Measurements from ENCODE around the gene FAM151A. TPM values are rescaled to one million over a fixed set of nuclear protein-coding genes. Genes with fewer than 3 reads are reported as not detected.

FAM151A gene
- total RNA-seq, 1 experiment from 2014 or later, result not detected

DNA sequence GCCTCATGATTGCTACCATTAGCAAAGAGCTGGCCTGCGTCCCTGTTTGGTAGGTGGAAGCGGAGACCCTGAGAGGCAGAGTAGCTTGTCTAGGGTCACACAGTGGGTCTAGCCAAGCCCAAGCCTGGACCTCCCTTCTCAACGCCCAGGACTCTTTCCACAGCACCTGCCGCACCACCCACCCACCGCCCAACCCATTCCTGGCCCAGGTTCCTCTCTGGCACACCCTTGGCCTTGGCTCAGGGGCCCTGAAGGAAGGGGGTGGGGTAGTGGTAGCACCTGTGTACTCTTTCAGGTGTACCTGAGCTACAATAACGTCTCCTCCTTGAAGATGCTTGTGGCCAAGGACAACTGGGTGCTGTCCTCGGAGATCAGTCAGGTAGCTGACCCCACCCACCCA, 19.3 kb downstream of the FAM151A start:
- DNase-seq (ENCODE audit: low read depth), result no peak

DNA sequence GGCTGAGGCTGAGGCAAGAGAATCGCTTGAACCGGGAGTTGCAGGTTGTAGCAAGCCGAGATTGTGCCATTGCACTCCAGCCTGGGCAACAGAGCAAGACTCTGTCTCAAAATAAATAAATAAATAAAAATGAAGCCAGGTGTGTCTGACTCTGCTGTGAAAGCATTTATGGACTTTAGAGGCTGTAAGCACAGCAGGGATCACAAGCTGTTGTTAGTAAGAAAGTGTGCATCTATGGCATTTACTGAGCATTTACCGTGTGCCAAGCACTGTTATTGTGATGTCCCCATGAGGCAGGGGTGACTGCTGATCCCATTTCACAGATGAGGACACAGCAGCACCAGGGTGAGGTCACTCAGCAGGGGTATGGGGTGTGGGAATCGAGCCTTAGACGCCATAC, 20.1 kb downstream of the FAM151A start:
- no peak for DNase-seq (ENCODE audit: low read depth)

DNA sequence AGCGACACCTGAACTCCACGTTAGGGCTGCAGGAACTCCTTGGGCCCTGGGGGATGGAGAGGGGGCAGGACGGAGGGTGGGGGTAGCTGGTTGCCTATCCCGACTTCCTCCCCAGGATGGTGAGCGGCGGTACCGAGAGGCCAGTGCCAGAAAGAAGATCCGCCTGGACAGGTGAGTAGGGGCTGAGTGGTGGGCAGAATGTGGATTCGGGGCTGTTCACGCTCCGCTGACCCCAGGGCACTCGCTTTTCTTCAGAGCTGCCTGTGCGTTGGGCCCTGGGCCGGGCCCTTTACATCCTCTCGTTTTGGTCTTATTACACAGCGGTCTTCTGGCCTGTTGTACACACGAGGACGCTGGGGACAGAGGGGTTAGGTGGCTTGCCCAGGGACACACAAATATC, 20.8 kb downstream of the FAM151A start:
- no peak for DNase-seq (ENCODE audit: low read depth)

DNA sequence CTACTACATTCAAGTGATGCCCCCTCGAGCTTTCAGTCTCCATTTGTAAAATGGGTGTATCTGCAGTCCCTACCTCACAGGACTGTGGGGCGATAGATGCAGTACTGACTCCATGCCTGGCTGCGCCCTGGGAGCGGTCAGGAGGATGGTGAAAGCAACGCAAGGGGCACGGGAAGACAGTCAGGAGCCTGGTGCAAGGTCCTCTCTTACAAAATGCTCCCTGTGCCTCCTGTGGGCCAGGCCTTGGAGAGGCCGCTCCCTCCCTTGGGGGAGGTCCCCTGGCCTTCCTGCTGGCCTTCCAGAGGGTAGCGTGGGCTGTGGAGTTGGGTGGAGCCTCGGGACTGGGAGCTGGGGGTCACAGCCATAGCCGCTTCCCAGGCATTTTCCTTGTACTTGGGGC, 21.6 kb downstream of the FAM151A start:
- DNase-seq (ENCODE audit: low read depth), result no peak

DNA sequence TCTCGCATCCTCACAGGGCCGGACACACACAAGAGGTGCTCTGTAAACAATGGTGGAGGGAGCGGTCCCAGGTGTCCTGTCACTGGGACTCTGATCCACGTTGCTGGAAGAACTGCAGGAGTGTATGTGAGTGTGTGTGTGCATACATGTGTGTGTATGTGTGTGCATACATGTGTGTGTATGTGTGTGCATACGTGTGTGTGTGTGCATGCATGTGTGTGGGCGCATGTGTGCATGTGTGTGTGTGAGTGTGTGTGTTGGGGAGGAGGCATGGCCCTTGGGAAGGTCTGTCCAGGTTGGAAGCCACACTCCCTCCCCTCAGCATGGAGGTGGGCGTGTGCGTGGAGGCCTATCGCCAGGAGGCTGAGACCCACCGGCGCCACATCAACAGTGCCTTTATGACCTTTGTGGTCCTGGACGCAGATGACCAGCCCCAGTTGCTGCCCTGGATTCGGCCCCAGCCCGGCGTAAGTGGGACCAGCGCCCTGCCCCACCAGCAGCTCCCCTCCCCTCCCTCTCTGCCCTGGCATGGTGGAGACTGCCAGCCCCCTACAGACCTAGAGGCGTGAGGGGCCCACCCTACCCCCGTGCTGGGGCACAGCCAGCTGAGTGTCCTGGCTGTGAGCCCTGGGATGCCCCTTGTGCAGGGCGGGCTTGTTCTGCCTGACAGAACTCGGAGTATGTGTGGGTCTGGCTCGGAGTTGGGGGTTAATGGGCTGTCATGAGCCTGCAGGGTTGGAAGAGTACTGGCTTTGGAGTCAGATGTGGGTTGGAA, 22.2 kb downstream of the FAM151A start:
- DNase-seq (ENCODE audit: low read depth), result no peak

DNA sequence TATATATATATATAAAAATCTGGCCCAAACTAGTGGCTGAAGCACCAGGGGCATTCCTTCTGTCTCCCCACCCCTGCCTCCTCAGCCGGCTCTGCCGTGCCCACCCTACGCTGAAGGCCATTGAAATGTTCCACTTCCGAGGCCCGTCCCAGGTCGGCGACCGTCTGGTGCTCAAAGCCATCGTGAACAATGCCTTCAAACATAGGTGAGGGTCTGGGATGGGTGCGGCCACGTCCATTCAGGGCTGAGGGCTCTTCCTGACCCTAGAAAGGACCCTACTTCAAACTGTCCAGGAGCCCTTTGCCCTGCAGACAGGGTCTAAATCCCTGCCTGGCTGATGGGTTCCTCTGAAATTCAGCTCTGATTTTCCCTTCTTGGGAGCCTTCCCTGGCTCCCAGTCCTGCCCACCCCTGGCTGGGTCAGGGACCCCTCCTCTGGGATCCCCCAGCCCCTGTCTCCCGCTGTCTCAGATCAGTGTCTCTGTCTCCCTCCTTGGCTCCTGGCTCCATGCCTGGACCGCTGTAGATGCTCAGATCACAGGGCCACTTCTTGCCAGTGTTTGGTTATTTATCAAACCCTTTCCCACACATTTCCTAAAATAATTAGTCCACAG, 24.0 kb downstream of the FAM151A start:
- DNase-seq (ENCODE audit: low read depth), result no peak

DNA sequence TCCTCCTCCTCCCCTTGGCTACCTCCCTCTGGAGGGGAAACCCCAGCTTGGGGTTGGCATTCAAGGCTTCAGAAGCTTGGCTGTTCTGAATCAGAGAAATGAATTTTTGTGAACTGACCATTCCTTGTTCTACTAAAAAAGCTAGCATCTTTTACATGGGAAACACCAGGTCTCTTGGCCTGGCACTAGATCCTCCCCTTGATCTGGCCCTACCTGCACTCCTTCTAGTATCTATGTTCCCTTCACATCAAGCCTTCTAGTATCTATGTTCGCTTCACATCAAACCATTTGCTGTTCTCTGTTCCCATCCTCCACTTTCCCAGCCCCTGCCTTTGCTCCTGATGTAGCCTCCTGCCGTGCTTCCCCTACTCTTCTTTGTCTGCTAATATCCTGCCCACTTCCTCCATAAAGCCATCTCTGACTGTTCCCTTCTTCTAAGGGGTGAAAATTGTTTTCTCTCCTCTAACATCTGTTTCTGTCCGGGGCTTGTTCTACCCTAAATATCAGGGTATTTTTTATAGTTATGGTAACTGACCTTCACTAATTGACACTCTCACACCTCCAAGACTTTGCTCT, 25.8 kb downstream of the FAM151A start:
- DNase-seq (ENCODE audit: low read depth), result no peak

DNA sequence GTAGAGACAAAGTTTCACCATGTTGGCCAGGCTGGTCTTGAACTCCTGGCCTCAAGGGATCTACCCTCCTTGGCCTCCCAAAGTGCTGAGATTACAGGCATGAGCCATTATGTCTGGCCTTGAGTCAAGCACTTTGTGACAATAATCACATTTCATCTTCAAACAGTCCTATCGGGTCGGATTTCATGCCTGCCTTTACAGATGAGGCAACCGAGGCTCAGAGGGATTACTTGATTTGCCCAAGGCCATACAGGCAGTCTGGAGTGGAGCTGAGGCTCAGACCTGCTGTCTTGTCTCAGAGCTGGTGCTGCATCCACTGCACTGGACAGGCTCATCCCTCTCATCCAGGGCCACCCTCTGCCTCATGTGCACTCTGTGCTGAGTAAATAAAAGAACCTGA, 26.6 kb downstream of the FAM151A start:
- no peak for DNase-seq (ENCODE audit: low read depth)

DNA sequence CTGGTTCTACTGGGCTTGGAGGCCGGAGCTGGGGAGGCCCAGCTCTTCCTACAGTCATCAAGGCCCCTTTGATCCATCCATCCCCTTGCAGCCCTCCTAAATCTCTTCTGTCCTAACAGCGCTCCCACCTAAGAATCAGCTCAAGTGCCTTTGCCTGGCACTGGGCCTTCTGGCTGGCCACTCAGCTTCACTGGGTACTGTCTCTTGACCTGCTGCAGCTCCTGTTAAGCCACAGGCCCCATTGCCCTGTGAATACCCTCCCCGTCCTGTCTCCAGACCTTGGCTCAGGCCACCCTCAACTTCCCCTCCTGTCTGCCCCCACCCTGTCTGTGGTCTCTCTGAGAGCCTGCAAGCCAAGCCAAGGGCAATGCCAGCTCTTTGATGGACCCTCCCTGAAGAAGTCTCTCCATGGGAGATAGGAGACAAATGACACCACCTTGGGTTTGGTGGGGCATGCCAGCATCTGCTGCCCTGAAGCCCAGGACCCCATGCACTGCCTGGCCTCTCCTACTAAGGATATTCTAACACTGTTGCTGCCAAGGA, 27.3 kb downstream of the FAM151A start:
- no peak for DNase-seq (ENCODE audit: low read depth)

DNA sequence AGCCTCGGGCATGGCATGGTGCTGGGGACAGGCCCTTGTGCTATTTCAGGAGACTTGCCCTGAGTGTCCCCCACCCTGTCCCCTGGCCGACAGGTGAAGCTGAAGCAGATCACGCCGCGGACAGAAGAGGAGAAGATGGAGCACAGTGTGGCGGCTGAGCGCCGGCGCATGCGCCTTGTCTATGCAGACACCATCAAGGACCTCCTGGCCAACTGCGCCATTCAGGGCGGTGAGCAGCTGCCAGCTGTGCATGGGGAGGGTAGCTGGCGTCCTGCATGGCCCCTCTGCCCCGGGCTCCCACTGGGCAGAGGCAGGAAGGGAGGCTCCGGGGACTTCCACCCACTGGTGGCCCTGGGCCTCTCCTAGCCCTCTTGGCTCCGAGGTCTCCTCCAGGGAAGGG, 28.9 kb downstream of the FAM151A start:
- no peak for DNase-seq (ENCODE audit: low read depth)

DNA sequence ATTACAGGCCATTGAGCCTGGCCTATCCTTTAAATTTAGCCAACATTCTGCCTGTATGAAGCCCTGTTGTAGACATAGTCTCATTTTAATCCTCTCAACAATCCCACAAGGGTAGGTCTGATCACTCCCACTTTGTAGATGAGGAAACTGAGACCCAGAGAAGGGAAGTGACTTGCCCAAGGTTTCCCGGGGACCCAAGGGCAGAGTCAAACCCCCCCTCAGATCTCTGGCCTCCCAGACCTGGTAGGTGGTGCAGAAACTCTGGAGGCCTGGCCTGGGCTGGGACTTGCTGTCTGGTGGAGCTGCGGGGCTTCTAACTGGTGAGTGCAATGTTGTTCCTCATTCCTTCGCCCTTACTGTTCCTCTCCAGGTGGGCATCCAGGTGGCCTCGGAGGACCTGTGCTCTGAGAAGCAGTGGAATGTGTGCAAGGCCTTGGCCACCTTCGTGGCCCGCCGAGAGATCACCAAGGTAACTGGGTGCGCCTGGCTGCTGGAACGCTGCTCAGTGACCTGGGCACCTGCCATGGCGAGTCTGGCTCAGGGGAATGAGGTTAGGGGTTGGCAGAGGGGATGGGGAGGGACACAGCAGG, 29.7 kb downstream of the FAM151A start:
- DNase-seq (ENCODE audit: low read depth), result no peak

DNA sequence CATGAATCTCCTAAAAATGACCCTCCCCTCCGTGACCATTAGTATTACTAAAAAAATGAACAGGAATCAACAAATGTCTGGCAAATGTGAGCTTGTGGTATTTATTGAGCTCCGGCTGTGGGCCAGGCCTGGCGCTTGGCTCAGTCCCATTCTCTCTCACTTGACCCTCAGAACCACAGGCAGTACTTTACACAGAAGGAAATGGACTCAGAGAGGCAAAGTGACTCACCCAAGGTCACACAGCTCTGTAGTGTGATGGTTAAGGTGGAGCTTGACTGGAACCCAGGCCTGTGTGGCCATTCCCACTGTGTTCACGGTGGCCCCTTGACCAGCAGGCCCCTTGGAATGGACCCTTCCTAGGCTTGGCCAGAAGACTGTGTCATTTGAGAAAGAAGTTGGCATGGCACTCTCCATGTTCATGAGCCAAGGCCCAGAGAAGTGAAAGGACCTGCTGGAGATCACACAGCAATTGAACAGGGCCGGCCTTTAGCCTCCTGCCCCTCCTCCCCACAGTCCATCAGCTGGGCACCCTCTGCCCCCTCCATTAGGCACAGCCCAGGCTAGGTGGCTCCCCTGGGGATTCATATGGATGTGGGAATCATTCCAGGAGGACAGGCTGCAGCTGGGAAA, 32.1 kb downstream of the FAM151A start:
- no peak for DNase-seq (ENCODE audit: low read depth)

DNA sequence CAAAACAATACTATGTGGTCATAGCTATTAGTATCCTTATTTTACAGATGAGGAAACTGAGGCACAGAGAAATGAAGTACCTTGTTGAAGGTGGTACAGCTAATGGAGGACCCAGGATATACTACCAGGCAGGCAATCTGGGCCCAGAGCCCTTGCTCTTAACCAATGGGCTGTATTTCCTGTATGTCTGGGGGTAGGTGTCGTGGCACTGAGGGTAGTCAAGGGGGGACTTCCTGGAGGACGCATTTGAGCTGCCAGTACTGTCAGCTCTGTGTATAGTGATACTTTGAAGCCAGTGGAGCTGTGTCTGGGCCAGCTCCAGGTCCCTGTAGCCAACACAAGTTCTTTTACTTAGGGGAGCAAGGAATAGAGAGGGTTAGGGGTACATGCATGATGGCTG, 34.9 kb downstream of the FAM151A start:
- DNase-seq (ENCODE audit: low read depth), result no peak

DNA sequence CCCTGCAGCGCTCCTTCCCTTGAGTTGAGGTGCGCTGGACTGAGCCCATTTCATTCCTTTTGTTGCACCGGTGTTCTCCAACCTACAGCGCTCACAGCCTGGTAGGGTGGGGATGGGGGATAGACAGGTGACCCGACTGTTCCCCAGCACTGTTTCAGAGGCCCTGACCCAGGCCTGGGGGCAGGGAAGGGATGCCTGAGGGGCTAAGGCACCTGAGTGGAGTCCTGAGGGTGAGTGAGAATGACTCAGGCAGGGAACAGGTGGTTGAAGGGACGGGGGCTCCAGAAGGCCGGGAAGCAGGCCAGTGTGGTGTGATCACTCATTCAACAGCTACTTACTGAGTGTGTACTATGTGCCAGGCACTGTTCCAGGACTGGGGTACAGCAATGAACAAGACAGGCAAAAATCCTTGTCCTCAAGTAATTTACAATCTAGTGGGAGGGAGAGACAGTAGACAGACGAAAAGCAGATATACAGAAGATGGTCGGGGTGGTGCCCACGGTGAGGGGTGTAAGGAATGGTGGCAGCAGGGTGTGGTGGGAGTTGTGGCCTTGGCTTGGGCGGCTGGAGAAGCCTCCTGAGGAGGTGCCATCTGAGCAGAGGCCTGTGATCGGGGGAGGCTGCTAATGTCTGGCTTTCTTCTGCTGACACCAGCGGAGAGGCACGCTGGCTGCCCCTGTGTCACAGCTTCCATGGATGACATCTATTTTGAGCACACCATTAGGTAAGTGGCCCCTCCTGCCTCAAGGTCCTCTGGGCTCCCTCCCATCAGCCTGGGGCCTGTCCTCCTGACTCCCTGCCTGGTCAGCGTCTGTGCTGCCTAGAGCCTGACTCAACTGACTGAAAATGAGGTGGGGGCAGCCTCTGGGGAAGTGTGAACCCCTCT, 37.9 kb downstream of the FAM151A start:
- DNase-seq (ENCODE audit: low read depth), result no peak

DNA sequence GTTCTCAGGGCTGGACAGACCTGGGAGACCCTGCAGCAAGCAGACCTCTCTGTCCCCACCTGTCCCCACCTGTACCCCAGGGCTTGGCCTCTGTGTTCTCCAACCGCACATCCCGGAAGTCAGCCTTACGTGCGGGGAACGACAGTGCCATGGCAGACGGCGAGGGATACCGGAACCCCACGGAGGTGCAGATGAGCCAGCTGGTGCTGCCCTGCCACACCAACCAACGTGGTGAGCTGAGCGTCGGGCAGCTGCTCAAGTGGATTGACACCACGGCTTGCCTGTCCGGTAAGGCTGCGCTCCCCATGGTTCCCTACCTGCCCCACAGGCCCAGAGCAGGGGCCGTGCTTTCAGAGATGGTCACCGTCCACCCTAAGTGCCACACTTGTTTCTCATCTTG, 38.8 kb downstream of the FAM151A start:
- no peak for DNase-seq (ENCODE audit: low read depth)

DNA sequence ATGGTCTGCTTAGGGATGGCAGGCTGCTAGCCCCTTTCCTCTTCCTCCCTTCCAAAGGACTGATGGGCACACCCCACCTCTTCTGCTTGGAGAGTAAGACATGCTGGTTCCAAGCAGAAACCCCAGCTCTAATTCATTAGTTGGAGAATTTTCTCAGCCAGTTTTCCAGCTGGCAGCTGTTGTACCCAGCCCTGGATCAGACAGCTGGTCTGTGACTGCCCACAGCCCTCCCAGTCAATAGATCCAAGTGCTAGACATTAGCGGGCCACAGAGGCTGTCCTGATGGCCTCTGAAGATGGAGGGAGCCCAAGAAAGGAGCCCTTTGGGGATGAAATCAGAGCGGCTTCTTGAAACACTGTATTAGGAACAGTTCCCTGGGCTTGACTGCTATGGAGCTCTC, 39.5 kb downstream of the FAM151A start:
- DNase-seq (ENCODE audit: low read depth), result no peak

DNA sequence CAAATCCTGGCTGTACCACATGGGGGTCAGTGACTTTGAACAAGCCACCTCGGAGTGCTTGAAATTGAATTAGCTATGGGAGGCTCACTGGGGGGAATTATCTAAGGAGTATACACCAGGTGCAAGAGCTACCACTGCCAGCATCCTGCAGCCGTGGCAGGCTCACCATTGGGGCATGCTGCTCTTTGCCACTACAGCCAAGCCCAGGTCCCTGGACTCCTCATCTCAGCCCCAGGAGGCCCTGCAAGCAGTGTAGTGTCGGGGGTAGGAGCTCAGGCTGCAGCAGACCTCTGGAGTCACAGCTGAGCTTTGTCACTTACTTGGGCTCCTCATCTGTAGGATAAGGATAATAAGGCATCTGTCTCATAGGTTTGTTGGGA, 40.0 kb downstream of the FAM151A start:
- DNase-seq (ENCODE audit: low read depth), result no peak

DNA sequence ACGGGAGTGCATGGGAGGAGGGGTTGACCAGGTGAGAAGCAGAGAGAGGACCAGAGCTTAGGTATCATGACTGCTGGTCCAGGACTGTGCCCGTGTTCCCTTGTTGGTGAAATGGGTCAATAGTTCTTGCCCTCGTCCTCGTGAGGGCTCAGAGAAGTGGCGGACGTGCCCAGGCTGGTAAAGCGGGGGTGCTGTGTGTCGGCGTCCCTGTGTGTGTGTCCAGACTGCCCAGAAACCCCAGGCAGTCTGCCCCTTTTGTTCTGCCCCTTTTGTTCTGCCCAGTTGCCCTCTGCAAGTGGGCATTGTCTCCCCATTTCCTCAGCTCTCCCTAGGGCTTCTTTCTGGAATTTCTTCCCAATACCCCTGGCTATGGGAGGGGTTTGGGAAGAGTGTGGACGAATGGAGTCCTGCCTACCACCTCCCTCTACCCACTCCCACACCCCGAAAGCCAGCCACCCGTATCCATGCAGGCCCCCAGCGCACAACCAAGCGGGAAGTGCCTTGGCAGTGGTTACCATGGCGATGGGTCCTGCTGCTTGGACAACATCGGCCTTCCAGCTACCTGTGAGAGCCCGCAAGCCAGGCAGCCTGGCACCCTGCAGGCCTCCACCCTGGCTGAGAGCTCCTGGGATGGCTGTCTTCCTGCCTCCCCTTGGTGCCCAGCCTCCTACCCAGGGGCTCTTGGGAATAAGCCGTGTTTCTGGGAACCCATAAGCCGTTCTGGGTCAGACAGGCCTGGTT, 40.6 kb downstream of the FAM151A start:
- no peak for DNase-seq (ENCODE audit: low read depth)

DNA sequence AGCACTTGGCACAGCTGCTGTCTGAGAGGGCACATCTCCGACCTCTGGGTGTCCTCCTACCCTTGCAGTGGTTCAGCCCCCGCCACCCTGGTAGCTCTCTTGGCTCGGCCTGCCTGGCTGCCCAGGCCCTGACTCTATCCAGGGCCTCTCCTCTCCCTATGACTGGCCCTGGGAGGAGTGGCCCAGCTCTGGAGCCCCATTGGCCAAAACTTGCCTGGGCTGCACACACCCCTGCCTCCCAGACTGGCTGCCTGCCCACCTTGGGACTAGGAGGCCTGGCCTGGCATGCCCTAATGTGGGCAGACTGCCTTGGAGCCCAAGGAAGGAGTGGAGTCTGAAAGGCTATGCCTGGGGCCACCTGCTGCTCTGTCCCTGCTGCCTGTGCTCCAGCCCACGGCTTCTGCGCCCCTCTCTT, 41.7 kb downstream of the FAM151A start:
- peak; percentile 66 for DNase-seq (ENCODE audit: low read depth)

DNA sequence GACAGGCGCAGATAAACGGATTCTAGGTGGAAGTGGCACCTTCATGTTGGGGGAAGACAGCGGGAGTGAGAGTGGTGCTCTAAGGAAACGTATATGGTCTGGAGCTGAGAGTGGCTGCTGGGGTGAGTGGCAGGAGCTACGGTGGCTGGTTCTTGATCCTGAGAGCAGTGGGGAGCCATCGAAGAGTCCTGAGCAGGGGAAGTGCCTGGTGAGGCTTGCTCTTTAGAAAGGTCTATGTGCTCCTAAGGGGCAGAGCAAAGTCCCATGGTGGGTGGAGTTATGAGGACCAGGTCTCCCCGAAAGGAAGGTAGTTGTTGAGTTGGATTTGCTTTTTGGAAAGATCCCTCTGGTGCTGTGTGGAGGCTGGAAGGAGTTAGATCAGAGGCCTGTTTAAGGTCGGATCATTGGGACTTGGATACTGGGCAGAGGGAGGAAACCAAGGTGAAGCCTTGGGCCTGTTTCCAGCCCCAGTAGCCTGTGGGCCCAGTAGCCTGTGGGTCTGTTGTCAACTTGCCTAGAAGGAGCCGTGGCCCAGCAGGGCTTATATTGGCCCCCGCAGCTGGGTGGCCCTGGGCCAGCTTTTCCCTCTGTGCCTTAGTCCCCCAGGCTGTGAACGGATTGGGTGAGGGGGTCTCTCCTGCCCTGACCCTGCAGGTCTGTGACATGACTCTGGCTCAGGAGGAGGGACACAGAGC, 42.3 kb downstream of the FAM151A start:
- DNase-seq (ENCODE audit: low read depth), result no peak

All from RPMI7951 (cell line).